GM18502 (cell line): ENCODE measurements around the gene SAMD11.
"Not testable (repeated sequence)": the region's sequence is repeated elsewhere in the genome, so short reads cannot be mapped to it uniquely, and the experiment has no call there.

Experiments used
- ATAC-seq: cut with Tn5 transposase; IDR thresholded peaks from one replicate; pipeline ENCODE4 v1.9.1; 2021; ENCODE audit warnings: mild to moderate bottlenecking; ENCODE audit not compliant: unreplicated experiment, poor library complexity

SAMD11 gene

GRCh38 chr1:923131-923990 is at the start of gene SAMD11:
TSS of gene SAMD11 (plus strand) at chr1:923923. CDS start at chr1:924432, 509 bp downstream.
- ATAC-seq = no peak

- ATAC-seq = not testable (repeated sequence)
These were observed 47.1 kb upstream of the SAMD11 start for GRCh38 chr1:876428-877208.

- not testable (repeated sequence) for ATAC-seq
These were observed 46.3 kb upstream of the SAMD11 start for GRCh38 chr1:877209-877986.

- not testable (repeated sequence) for ATAC-seq
These were observed 43.2 kb upstream of the SAMD11 start for GRCh38 chr1:880511-880910.

GRCh38 chr1:880915-881314 is 42.8 kb upstream of the SAMD11 start:
- ATAC-seq = not testable (repeated sequence)

GRCh38 chr1:886311-886710 is 37.4 kb upstream of the SAMD11 start:
- no peak for ATAC-seq

- ATAC-seq = no peak
These were observed 37.0 kb upstream of the SAMD11 start for GRCh38 chr1:886760-887159.

GRCh38 chr1:888297-888696 is 35.4 kb upstream of the SAMD11 start:
- ATAC-seq = no peak

GRCh38 chr1:889774-890173 is 33.9 kb upstream of the SAMD11 start:
- not testable (repeated sequence) for ATAC-seq

- ATAC-seq = not testable (repeated sequence)
These were observed 33.5 kb upstream of the SAMD11 start for GRCh38 chr1:890234-890633.

GRCh38 chr1:890661-891060 is 33.1 kb upstream of the SAMD11 start:
- ATAC-seq = no peak

- ATAC-seq = no peak
These were observed 26.5 kb upstream of the SAMD11 start for GRCh38 chr1:897226-897625.

GRCh38 chr1:897951-898350 is 25.8 kb upstream of the SAMD11 start:
- ATAC-seq = not testable (repeated sequence)

GRCh38 chr1:899636-900317 is 23.9 kb upstream of the SAMD11 start:
- ATAC-seq = no peak

- ATAC-seq = no peak
These were observed 22.4 kb upstream of the SAMD11 start for GRCh38 chr1:901108-901859.

- ATAC-seq = no peak
These were observed 20.9 kb upstream of the SAMD11 start for GRCh38 chr1:902802-903201.

- no peak for ATAC-seq
These were observed 20.4 kb upstream of the SAMD11 start for GRCh38 chr1:903305-903704.

GRCh38 chr1:903721-904271 is 19.9 kb upstream of the SAMD11 start:
- ATAC-seq = no peak
